HTR-8/SVneo (cell line): Measurements from ENCODE around the gene FLNB.
"Not testable (repeated sequence)": the region's sequence is repeated elsewhere in the genome, so short reads cannot be mapped to it uniquely, and the experiment has no call there.

Experiments used
- DNase-seq: peaks from one replicate; pipeline ENCODE4 v3.0.0; 2011; ENCODE audit warnings: low spot score, mixed read lengths; ENCODE audit not compliant: insufficient read length
- FAIRE-seq: peaks from 2 replicates; lab custom pipeline; 2011; peaks lifted over from hg19 to GRCh38; lab: Jason Lieb, UNC

FLNB gene

DNA sequence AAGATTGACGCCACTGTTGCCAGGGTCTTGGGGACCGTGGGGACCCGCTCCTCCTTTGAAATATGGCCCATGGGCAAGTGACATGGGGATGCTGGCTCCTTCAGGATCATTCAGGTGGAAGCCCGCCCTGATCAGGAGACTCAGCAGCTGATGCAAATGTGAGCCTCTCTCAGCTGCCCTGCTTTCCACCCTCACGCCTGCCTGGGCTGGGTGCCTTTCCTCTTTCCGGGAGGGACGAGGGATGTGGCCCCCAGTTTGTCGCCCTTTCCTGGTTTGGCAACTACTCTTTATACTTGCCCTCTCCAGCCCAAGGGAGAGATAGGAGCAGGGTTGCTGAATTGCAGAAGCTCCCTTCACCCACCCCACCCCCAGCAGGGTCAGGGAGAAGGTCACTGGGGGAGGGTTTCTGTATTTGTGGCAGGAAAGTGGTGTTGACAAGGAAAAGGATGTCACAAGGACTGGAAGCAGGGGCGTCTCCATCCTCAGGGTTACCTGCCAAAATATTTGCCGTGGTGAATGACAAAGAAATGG lies 180.8 kb downstream of the FLNB start:
- DNase-seq (no peak), FAIRE-seq (no peak)

DNA sequence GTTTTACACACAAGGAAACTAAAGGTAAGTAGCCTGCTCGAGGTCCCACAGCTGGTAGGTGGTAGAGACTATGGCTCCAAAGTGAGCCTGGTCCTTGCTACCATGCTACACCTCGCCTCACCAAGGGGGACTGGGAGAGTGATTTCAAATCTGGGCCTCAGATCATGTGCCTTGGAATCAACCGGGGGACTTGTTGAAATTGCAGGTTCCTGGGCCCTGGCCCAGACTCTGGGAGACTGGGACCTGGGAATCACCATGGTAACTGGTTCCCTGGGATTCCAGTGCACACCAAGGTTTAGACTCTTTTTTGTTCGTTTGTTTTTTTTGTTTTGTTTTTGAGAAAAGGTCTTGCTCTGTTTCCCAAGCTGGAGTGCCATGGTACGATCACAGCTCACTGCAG lies 181.5 kb downstream of the FLNB start:
- DNase-seq (no peak), FAIRE-seq (no peak)

GRCh38 chr3:58190291-58190690 lies 182.1 kb downstream of the FLNB start:
- FAIRE-seq (no peak), DNase-seq (no peak)

DNA sequence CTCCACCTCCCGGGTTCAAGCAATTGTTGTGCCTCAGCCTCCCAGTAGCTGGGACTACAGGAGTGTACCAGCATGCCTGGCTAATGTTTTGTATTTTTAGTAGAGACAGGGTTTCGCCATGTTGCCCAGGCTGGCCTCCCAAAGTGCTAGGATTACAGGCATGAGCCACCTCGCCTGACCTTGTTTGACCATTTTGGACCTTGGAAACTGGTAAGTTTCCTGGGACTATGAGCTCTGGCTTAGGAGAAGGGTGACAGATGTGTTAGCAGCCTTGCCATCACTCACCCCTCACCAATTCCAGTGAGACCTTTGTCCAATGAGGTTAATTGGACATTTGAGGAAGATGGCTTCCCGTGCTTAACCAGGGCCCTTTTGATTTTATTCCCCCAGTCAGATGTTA lies 182.7 kb downstream of the FLNB start:
- FAIRE-seq = no peak
- DNase-seq = no peak

GRCh38 chr3:58191361-58191991 lies 183.3 kb downstream of the FLNB start:
- no peak for FAIRE-seq
- no peak for DNase-seq

- FAIRE-seq = no peak
- DNase-seq = no peak
These were observed 183.8 kb downstream of the FLNB start for GRCh38 chr3:58192069-58192468.

GRCh38 chr3:58193682-58194407 lies 185.6 kb downstream of the FLNB start:
- no peak for FAIRE-seq
- no peak for DNase-seq

DNA sequence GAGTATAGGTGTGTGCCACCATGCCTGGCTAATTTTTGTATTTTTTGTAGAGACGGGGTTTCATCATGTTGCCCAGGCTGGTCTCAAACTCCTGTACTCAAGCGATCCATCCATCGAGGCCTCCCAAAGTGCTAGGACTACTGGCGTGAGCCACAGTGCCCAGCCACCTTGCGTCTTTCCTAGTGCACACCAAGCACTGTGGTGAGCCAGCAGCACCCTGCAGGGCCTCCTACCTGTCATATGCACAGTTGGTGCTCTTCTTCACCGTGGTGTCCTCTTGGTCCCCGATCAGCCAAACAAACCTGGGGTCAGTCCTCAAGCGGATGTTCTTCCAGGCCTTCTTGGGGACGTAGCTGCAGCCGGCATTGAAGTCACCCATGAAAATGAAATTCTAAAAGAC lies 189.4 kb downstream of the FLNB start:
- DNase-seq (no peak), FAIRE-seq (no peak)

DNA sequence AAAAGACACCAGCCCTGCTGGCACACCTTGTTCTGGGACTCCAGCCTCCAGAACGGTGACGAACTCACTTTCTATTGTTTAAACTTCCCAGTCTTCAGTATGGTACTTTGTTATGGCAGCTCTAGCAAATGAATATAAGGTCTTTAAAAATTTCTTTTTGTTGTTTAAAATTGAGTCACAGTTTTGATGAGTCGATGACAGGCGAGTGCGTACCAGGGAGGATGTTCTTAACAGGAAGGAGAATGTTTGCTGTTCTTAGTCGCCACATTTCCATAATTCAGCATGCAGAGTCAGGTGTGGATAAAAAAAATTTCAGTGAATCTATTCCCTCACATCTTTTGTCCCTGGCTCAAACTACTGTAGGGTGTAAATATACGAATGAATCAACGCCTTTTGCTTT lies 190.1 kb downstream of the FLNB start:
- FAIRE-seq (no peak), DNase-seq (no peak)

- FAIRE-seq (no peak), DNase-seq (no peak)
These were observed 190.6 kb downstream of the FLNB start for GRCh38 chr3:58198804-58199203.

GRCh38 chr3:58200121-58200709 lies 192.0 kb downstream of the FLNB start:
- FAIRE-seq = no peak

DNA sequence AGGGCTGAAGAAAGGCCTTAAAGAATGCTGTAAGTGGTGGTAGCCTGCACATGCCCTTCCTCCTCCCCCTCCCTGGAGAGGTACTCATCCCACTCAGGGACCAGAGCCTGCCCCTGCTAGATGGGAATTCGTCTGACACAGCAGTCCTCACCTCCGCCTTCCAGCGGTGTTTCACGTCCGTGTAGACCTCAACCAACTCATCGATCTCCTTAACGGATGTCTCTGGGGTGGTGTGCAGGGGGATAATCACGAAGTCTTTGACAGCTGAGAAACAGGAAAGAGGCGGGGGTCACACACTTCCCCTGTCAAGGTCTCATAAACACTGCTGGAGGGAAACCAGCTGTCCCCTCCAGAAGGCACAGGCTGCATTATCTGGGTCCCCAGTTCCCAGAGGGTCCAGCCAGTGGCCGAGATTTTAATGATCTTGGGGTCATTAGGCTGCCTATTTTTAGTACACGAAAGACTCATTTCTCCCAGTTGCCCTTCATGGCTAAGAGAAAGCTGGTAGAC lies 192.7 kb downstream of the FLNB start:
- FAIRE-seq (no peak), DNase-seq (no peak)

More at GRCh38 chr3:58200121-58200709, 192.0 kb downstream of the FLNB start:
- no peak for DNase-seq

GRCh38 chr3:58201451-58201850 lies 193.2 kb downstream of the FLNB start:
- DNase-seq, FAIRE-seq: not testable (repeated sequence)

DNA sequence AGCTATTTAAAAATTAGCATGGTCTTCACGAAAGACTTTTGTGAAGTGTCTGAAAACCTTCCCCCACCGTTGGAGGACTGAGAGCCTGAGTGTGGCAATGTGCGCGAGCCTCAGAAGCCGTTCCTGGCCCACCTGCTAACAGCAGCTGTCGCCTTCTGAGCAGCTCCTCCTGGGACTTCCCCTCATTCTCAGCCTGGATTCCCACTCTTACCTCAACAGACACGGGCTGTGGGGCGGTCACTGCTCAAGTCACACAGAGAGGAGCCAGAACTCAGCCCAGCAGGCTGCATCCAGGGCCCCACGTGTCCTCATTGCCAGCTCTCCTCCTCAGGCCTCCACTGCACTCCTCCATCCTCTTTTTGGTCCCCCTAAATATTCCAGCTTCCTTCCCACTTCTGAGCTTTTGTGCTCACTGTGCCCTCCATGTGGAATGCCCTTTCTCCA lies 194.7 kb downstream of the FLNB start:
- no peak for DNase-seq

GRCh38 chr3:58203541-58203940 lies 195.3 kb downstream of the FLNB start:
- FAIRE-seq (no peak), DNase-seq (no peak)

More for the DNA sequence above, 194.7 kb downstream of the FLNB start:
- no peak for FAIRE-seq

- FAIRE-seq (no peak), DNase-seq (no peak)
These were observed 196.5 kb downstream of the FLNB start for GRCh38 chr3:58204720-58205119.

GRCh38 chr3:58205981-58206380 lies 197.8 kb downstream of the FLNB start:
- FAIRE-seq = no peak

GRCh38 chr3:58206406-58207011 lies 198.3 kb downstream of the FLNB start:
- DNase-seq (peak; percentile 27), FAIRE-seq (no peak)

More at GRCh38 chr3:58205981-58206380, 197.8 kb downstream of the FLNB start:
- DNase-seq = no peak

GRCh38 chr3:58207954-58208353 lies 199.7 kb downstream of the FLNB start:
- FAIRE-seq = no peak

GRCh38 chr3:58209933-58210332 lies 201.7 kb downstream of the FLNB start:
- FAIRE-seq (no peak), DNase-seq (no peak)

More at GRCh38 chr3:58207954-58208353, 199.7 kb downstream of the FLNB start:
- DNase-seq = no peak
